ENCODE results near the gene ARNT2.

DNA sequence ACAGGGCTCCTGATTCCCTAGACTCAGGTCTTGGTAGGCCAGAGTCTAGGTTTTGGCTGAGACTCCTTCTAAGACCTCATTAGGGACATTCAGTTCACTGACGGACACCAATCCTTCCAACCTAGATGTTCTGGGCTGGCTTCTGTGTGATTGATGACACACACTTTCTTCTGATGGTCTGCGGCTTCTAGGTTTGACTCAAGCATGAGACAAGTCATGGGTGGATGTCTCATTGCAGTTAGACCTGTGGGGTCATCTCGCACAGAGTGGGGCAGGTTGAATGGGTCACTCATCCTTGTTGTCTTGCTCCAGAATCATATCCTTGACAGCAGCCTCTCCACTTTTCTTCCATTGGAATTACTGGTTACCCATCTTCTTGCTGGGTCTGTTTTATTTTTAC, 35.8 kb downstream of the ARNT2 start:
- TF ChIP-seq POLR2A (IDR thresholded peaks at IDR 0.05; ENCODE audit: low read length) = no peak
- TF ChIP-seq GATA1 (IDR thresholded peaks at IDR 0.05; ENCODE audit: low read depth, low read length) = no peak
